Sciatic nerve (tissue), 2 donors: ENCODE measurements around the gene OR4D10. TPM values are rescaled to one million over a fixed set of nuclear protein-coding genes. Genes with fewer than 3 reads are reported as not detected.
A peak's percentile ranks its signal among the peaks of the same experiment; 100 is the strongest.
"Not testable (repeated sequence)": the region's sequence is repeated elsewhere in the genome, so short reads cannot be mapped to it uniquely, and the experiment has no call there.

Experiments used
- ATAC-seq: fragments of 200-7000 bp; cut with Tn5 transposase; one replicate; pipeline ENCODE4 v1.9.1; 2020; ENCODE audit warnings: mild to moderate bottlenecking, moderate library complexity
- DNase-seq: peaks from one replicate; pipeline ENCODE4 v3.0.0-alpha.2; 2020; ENCODE audit warnings: low spot score
- intact Hi-C: fragments of 100-400 bp; cut with DNase I; formaldehyde crosslinking; loops from one replicate; pipeline ENCODE4 v1.14.2; 2022
- total RNA-seq: library from RNA; stranded (reverse); fragmentation: NEBNext Ultra II Directional; extraction: Animal tissue kit (Norgen Biotek cat#: 25700); gene quantifications from one replicate; pipeline ENCODE4 v1.2.1, GENCODE V29; 2021
- donor health status: DM: no; HTN: no; CAD: no.
- donor health status: DM: no; HTN: no; CAD: no.

The OR4D10 gene
- total RNA-seq = not detected

GRCh38 chr11:59473015-59473414 lies at the start of gene OR4D10:
OR4D10 (plus strand) TSS chr11:59473315; CDS start chr11:59477430, 4,115 bp downstream.
- intact Hi-C loops = no loop called here
- ATAC-seq (no peak), DNase-seq (no peak)

- DNase-seq (no peak), ATAC-seq (no peak)
- intact Hi-C loops = no loop called here
These were observed 49.3 kb upstream of the OR4D10 start for GRCh38 chr11:59423835-59424234.

DNA sequence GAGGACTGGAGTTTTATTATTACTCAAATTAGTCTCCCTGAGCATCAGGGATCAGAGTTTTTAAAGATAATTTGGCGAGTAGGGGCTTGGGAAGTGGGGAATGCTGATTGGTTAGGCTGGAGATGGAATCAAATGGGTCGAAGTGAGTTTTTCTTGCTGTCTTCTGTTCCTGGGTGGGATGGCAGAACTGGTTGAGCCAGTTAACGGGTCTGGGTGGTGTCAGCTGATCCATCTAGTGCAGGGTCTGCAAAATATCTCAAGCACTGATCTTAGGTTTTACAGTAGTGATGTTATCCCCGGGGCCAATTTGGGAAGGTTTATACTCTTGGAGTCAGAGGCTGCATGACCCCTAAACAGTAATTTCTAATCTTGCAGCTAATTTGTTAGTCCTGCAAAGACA lies 48.0 kb upstream of the OR4D10 start:
- no peak for DNase-seq
- intact Hi-C loops = no loop called here

DNA sequence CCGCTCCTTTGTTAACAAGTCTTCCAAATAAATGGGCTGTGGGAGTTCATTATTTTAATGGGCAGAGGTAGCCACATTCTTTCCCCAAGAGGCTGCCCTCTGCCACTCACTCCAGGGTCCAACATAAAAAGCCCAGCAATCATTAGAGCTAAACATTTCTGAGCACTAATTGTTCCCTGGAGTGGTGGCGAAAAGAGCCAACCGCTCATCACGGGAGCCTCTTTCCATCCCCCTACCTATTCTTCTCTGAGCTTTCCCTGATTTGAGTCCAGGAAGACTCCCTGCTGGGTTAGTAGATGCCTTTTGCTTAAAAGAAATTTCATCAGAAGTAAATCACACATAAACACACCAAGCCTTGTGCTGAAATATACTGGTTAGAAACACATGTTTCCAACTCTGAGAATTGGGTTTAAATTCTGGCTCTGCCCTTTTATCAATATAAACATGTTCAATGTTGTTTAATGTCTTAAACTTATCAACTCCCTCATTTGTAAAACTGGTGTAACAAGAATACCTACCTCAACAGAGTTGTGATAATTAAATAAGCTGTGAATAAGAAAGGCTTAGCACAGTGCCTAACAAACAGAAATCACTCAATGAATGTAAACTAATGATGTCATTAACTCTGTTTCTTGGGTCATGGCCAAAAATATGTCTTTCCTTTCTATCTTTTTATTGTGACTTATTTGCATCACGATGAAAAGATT lies 46.6 kb upstream of the OR4D10 start, which contains the start of gene OR5A2:
OR5A2 (minus strand) TSS at position 53 of the 707 bp plus-strand sequence. CDS start 3,460 bp downstream, outside the sequence.
- DNase-seq = no peak
- no peak for ATAC-seq
- intact Hi-C loops = no loop called here

More for the DNA sequence above, 48.0 kb upstream of the OR4D10 start:
- ATAC-seq = no peak

GRCh38 chr11:59427068-59427382 lies 46.1 kb upstream of the OR4D10 start:
- intact Hi-C loops = no loop called here
- DNase-seq (no peak), ATAC-seq (no peak)

GRCh38 chr11:59429924-59430516 lies 43.1 kb upstream of the OR4D10 start:
- DNase-seq (no peak), ATAC-seq (peak; percentile 51)
- intact Hi-C loops = no loop called here

DNA sequence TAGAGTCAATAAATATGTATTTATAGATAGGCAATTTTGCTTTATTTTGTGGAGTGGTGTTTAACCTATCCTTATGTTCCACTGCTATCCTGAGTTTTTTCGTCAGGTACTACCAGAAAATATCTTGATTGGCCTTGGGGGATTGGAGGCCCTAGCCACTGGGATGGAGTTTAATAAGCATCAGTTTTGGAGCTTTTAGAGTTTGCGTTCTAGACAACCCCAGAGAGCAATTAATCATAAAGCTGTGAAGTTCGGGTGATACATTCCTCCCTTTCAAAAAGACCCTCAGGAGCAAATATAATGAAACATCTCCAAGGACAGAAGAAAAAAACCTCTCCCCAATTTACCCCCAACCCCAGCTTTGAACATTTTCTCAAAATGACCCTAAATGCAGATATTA lies 36.9 kb upstream of the OR4D10 start, which contains the start of gene OR5A1:
OR5A1 (plus strand) TSS at position 301 of the 400 bp plus-strand sequence. CDS start 6,700 bp downstream, outside the sequence.
- ATAC-seq (no peak), DNase-seq (no peak)
- intact Hi-C loops = no loop called here

- intact Hi-C loops = no loop called here
- ATAC-seq (no peak), DNase-seq (no peak)
These were observed 35.3 kb upstream of the OR4D10 start for GRCh38 chr11:59437770-59438169.

GRCh38 chr11:59445624-59446023 lies 27.5 kb upstream of the OR4D10 start:
- intact Hi-C loops, ATAC-seq, DNase-seq: not testable (repeated sequence)

GRCh38 chr11:59448484-59448883 lies 24.6 kb upstream of the OR4D10 start:
- DNase-seq (no peak), ATAC-seq (no peak)
- intact Hi-C loops = no loop called here

- no peak for ATAC-seq
- intact Hi-C loops = no loop called here
- DNase-seq = no peak
These were observed 16.5 kb upstream of the OR4D10 start, which contains the start of gene OR4D6 for GRCh38 chr11:59456661-59457060. OR4D6 (plus strand) TSS chr11:59456961; CDS start chr11:59456961, 0 bp downstream.

- no peak for ATAC-seq
- intact Hi-C loops = no loop called here
- no peak for DNase-seq
These were observed 13.2 kb upstream of the OR4D10 start for GRCh38 chr11:59459916-59460315.

GRCh38 chr11:59463190-59463641 lies 9.9 kb upstream of the OR4D10 start:
- ATAC-seq (peak; percentile 99), DNase-seq (peak; percentile 71)
- intact Hi-C loops = no loop called here

DNA sequence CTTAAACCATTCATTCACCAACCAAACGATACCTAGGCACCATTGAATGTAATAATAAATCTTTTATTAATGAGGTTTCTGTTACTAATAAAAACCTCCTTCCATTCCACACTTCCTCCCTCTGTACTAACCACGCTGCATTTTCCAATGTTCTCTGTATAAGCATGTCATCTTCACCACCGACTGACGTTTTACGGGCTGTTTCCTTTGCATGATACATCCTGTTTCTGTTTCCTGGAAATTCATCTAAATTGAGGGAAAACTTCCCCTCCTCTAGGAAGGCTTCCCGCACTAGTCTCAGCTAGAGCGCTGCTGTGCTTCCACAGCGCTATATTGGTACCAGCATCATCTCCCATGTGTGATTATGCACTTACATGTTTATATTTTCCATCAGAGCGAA lies 2.1 kb downstream of the OR4D10 start:
- intact Hi-C loops = no loop called here
- ATAC-seq = no peak
- DNase-seq = no peak

GRCh38 chr11:59479906-59480305 lies 6.8 kb downstream of the OR4D10 start:
- DNase-seq = no peak
- no peak for ATAC-seq
- intact Hi-C loops = no loop called here

GRCh38 chr11:59480359-59480758 lies 7.2 kb downstream of the OR4D10 start:
- intact Hi-C loops = no loop called here
- ATAC-seq (no peak), DNase-seq (no peak)

DNA sequence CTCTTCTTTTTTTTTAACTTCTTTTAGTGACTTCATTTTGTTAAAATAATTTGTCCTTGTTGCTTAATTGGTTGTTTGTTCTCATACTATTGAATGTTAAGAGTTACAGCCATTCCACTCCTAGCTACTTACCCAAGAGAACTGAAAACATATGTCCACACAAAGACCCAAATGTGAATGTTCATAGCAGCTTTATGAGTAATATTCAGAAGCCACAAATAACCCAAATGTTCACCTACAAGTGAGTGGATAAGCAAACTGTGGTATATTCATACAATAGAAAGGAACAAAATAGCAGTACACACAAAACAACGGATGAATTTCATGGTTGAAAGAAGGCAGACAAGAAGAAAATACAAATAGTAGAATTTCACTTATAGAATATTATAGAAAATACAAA lies 28.8 kb downstream of the OR4D10 start:
- no peak for DNase-seq
- ATAC-seq = no peak
- intact Hi-C loops = no loop called here

GRCh38 chr11:59503276-59503675 lies 30.2 kb downstream of the OR4D10 start, which contains the start of gene OR4D11:
OR4D11 (plus strand) TSS chr11:59503576; CDS start chr11:59503576, 0 bp downstream.
- no peak for DNase-seq
- ATAC-seq = no peak
- intact Hi-C loops = no loop called here

- peak; percentile 65 for ATAC-seq
- intact Hi-C loops = no loop called here
- DNase-seq = no peak
These were observed 38.0 kb downstream of the OR4D10 start, which contains the start of gene OR4D9 for GRCh38 chr11:59510941-59511589. OR4D9 (plus strand) TSS chr11:59511539; CDS start chr11:59514913, 3,374 bp downstream.

DNA sequence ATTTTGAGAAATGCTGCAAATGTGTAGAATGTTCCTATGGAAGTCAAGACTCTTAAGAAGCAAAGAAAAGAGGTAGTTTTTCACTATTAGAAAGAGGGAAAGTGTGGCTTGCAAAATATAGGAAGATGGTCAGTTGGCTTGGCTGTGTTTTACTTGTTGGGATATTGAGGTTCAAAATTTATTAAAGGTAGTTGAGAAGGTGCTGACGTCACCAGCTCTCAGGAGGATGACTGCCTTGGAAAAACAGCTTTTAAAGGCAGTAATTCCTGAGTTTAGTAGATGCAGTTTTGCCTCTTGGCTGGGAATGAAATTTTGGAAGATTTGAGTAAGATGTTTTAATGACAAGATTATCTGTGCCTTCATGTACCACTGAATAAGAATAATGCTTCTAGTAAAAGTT lies 38.6 kb downstream of the OR4D10 start:
- intact Hi-C loops = no loop called here
- DNase-seq (no peak), ATAC-seq (no peak)
